Esophagus (tissue), 2 donors: ENCODE data around the gene GSTK1. TPM values are rescaled to one million over a fixed set of nuclear protein-coding genes. Genes with fewer than 3 reads are reported as not detected.

Experiments used
- H3K27ac ChIP-seq, 2 donors: one replicate each; pipeline ENCODE4 v1.5.1; 2013; ENCODE audit warnings: low read depth in 2 of 2, mild to moderate bottlenecking in 2 of 2, inconsistent platforms in 1 of 2, low read length in 1 of 2, moderate library complexity in 1 of 2
- H3K27me3 ChIP-seq, 2 donors: one replicate each; pipeline ENCODE4 v1.6.1; 2013; ENCODE audit warnings: low read length in 2 of 2, control low read depth in 1 of 2, mild to moderate bottlenecking in 1 of 2; ENCODE audit not compliant: insufficient read depth in 2 of 2, control insufficient read depth in 1 of 2
- H3K36me3 ChIP-seq, 2 donors: one replicate each; pipeline ENCODE4 v1.6.1; 2013; ENCODE audit warnings: low read length in 1 of 2; ENCODE audit not compliant: control insufficient read depth in 2 of 2, insufficient read depth in 2 of 2
- H3K4me1 ChIP-seq, 2 donors: one replicate each; pipeline ENCODE4 v1.6.1; 2013; ENCODE audit warnings: low read length in 1 of 2; ENCODE audit not compliant: control insufficient read depth in 2 of 2, insufficient read depth in 2 of 2
- H3K4me3 ChIP-seq, 2 donors: one replicate each; pipeline ENCODE4 v1.5.1; 2013; ENCODE audit warnings: low read length in 2 of 2, mild to moderate bottlenecking in 2 of 2, low read depth in 1 of 2, moderate library complexity in 1 of 2
- H3K9me3 ChIP-seq, 2 donors: one replicate each; pipeline ENCODE4 v1.6.1; 2013; ENCODE audit warnings: mild to moderate bottlenecking in 2 of 2, low read depth in 1 of 2, low read length in 1 of 2, moderate library complexity in 1 of 2; ENCODE audit not compliant: control insufficient read depth in 2 of 2, insufficient read depth in 1 of 2
- WGBS, 2 donors: extraction: QIAGEN DNeasy Blood & Tissue Kit; methylation state at CpG; one replicate each; pipeline ENCODE4 v1.1.7; 2013; 5-methylcytosine and 5-hydroxymethylcytosine counted together
- polyA plus RNA-seq, 2 donors: library from polyadenylated mRNA; stranded (reverse); fragments of 200-250 nt; gene quantifications; one replicate each; pipeline ENCODE4 v1.2.3, GENCODE V29; 2013
- donor health status: healthy with polysubstance abuse.
- donor health status: Bipolar disorder and iron deficiency.

GSTK1 gene
- polyA plus RNA-seq, 2 donors = 112 to 146 TPM

GRCh38 chr7:143237366-143237765 lies 25.9 kb upstream of the GSTK1 start:
- no peaks in the 10 kb centered on the region for H3K36me3 ChIP-seq
- H3K4me3 ChIP-seq = no peak overlapping the region
- no peaks in the 10 kb centered on the region for H3K4me1 ChIP-seq
- no peak overlapping the region for H3K27ac ChIP-seq
- no peaks in the 10 kb centered on the region for H3K9me3 ChIP-seq
- no peaks in the 10 kb centered on the region for H3K27me3 ChIP-seq

DNA sequence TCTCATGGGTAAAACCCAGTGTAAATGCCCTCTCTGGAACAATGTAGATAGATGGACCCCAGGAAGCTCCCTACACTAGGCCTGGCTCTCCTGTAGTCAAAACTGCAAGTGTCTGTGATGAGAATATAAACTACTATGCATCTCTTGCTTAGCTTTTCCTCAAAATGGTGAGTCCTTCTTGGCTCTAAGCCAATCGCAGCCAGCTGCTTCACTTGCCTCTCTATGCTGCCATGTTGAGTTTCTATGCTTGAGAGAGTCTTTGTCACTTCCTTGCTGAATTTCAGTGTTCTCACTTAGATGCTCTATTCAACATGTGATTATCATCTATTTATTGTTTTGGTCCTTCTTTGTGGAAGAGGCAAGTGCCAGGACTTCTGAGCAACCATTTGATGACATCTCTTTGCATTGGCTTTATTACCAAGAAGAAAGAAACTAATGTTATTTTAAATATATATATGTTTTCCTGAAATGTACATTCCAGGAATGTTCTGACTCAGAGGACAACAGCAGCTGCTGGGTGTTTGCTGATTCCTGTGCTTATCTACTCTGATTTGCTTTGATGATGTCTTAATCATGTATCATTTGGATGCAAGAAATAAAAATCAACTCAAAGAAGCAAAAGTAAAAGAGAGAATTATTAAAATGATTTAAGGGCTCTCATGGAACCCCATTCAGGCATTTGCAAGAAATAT lies 24.8 kb upstream of the GSTK1 start:
- no peaks in the 10 kb centered on the region for H3K27me3 ChIP-seq
- no peaks in the 10 kb centered on the region for H3K9me3 ChIP-seq
- no peaks in the 10 kb centered on the region for H3K4me1 ChIP-seq
- H3K27ac ChIP-seq = no peak overlapping the region
- WGBS, 2 donors = 82 to 95% methylated on average over 1 of the region's 1 CpG
- no peak overlapping the region for H3K4me3 ChIP-seq
- no peaks in the 10 kb centered on the region for H3K36me3 ChIP-seq

DNA sequence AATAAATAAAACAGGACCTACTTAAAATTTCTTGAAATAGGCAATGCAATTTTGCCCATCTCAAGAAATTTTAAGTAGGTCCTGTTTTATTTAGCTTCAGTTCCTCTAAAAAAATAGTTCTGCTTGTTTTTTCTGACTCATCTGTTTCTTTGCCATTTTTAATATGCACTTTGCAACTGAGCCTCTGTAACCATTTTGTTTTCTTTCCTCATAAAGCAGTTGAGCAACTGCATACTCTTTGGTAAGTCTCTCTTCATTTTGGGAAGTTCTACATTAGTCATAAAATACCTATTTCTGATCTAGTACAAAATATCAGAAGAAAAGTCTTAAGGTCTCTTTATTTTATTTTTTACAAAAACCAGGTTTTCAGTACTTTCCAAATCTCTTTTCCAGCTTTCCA lies 23.4 kb upstream of the GSTK1 start:
- H3K4me3 ChIP-seq = no peak overlapping the region
- no peaks in the 10 kb centered on the region for H3K4me1 ChIP-seq
- H3K27ac ChIP-seq = no peak overlapping the region
- no peaks in the 10 kb centered on the region for H3K9me3 ChIP-seq
- no peaks in the 10 kb centered on the region for H3K27me3 ChIP-seq
- H3K36me3 ChIP-seq = no peaks in the 10 kb centered on the region

- 20 to 22% methylated on average over 9 of the region's 9 CpGs for WGBS, 2 donors
- Histone ChIP-seq H3K36me3 (no peaks in the 10 kb centered on the region), H3K27me3 (no peaks in the 10 kb centered on the region), H3K9me3 (no peaks in the 10 kb centered on the region), H3K4me1 (no peaks in the 10 kb centered on the region), H3K27ac (no peak overlapping the region), H3K4me3 (no peak overlapping the region)
Observed at GRCh38 chr7:143240291-143241168, 22.7 kb upstream of the GSTK1 start.

DNA sequence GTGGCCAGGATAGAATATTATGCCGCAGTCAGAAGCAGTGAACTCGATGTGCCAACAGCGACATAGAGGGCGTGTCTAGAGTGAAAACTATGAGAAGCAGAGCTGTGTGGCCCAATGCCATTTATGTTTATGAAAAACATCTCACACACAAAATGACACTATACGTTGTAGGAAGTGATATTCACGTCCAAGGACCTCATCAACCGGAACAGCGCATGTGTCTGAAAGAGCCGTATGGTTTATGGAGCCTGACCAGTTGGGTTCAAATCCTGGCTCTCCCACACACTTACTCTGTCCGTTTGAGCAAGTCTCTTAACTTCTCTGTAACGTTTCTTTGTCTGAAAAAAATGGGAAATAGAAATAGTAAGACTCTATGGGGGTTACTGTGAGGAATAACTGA lies 20.9 kb upstream of the GSTK1 start:
- WGBS, 2 donors = 84% methylated on average over 11 of the region's 11 CpGs
- Histone ChIP-seq H3K36me3 (no peaks in the 10 kb centered on the region), H3K9me3 (no peaks in the 10 kb centered on the region), H3K4me1 (no peaks in the 10 kb centered on the region), H3K4me3 (no peak overlapping the region), H3K27me3 (no peaks in the 10 kb centered on the region), H3K27ac (no peak overlapping the region)

- 46 to 58% methylated on average over 7 of the region's 7 CpGs for WGBS, 2 donors
- Histone ChIP-seq H3K27ac (no peak overlapping the region), H3K4me1 (no peaks in the 10 kb centered on the region), H3K4me3 (no peak overlapping the region), H3K36me3 (no peaks in the 10 kb centered on the region), H3K9me3 (no peaks in the 10 kb centered on the region), H3K27me3 (no peaks in the 10 kb centered on the region)
Observed at GRCh38 chr7:143243111-143243510, 20.1 kb upstream of the GSTK1 start.

DNA sequence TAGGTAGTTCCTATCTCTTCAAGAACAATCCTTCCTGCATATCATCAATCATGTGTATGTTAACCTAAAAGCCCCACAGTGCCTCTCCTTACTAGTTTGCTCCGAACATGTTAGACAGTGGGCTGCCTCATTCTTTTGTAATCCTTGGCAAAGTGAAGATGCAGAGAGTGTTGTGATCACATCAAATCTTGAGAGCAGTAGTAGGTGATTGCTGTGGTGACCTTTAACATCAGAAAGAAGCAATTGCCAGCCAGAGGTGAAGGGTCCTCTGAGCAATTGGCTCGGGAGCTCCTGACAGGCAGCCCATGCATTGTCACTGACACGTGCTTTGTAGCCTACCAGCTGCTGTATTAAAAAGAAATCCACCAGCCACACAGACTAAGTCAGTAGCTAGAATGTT lies 19.6 kb upstream of the GSTK1 start:
- Histone ChIP-seq H3K27ac (no peak overlapping the region), H3K4me1 (no peaks in the 10 kb centered on the region), H3K36me3 (no peaks in the 10 kb centered on the region), H3K27me3 (no peaks in the 10 kb centered on the region), H3K9me3 (no peaks in the 10 kb centered on the region), H3K4me3 (no peak overlapping the region)
- 46 to 63% methylated on average over 3 of the region's 3 CpGs for WGBS, 2 donors

GRCh38 chr7:143244321-143244720 lies 18.9 kb upstream of the GSTK1 start:
- no peaks in the 10 kb centered on the region for H3K36me3 ChIP-seq
- H3K4me3 ChIP-seq = no peak overlapping the region
- H3K27me3 ChIP-seq = no peaks in the 10 kb centered on the region
- 46 to 51% methylated on average over 1 of the region's 1 CpG for WGBS, 2 donors
- H3K27ac ChIP-seq = no peak overlapping the region
- H3K9me3 ChIP-seq = no peaks in the 10 kb centered on the region
- no peaks in the 10 kb centered on the region for H3K4me1 ChIP-seq

- no peaks in the 10 kb centered on the region for H3K9me3 ChIP-seq
- H3K4me1 ChIP-seq = no peaks in the 10 kb centered on the region
- no peaks in the 10 kb centered on the region for H3K36me3 ChIP-seq
- no peaks in the 10 kb centered on the region for H3K27me3 ChIP-seq
- H3K27ac ChIP-seq = no peak overlapping the region
- H3K4me3 ChIP-seq = no peak overlapping the region
- WGBS, 2 donors = 45 to 49% methylated on average over 3 of the region's 3 CpGs
Observed at GRCh38 chr7:143245123-143245522, 18.1 kb upstream of the GSTK1 start.

DNA sequence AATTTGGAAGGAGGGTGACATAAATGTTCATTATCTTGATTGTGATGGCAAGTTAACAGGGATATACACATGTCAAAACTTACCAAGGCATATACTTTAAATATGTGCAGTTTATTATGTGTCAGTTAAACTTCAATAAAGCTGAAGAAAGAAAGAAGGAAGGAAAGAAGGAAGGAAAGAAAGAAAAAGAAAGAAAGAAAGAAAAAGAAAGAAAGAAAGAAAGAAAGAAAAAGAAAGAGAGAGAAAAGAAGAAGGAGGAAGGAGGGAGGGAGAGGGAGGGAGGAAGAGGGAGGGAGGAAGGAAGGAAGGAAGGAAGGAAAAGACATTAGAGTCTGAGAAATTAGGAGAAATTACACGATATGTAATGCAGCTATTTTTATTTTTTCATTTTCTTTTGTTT lies 15.9 kb upstream of the GSTK1 start:
- Histone ChIP-seq H3K9me3 (no peaks in the 10 kb centered on the region), H3K27ac (no peak overlapping the region), H3K4me1 (no peaks in the 10 kb centered on the region), H3K27me3 (no peaks in the 10 kb centered on the region), H3K4me3 (no peak overlapping the region), H3K36me3 (no peaks in the 10 kb centered on the region)
- WGBS, 2 donors = 28 to 71% methylated on average over 1 of the region's 1 CpG
